Kidney (tissue), 14 donors: ENCODE data around the gene GRB10. TPM values are rescaled to one million over a fixed set of nuclear protein-coding genes. Genes with fewer than 3 reads are reported as not detected.

Source experiments
- DNase-seq, 5 donors: peaks; one replicate each; pipeline ENCODE4 v3.0.0-alpha.2; 2013 to 2020
- FAIRE-seq: peaks from 2 replicates; lab custom pipeline; 2012; peaks lifted over from hg19 to GRCh38; lab: Jason Lieb, UNC
- H3K27ac ChIP-seq, 2 donors: one replicate each; pipeline ENCODE4 v1.7.0; 2013; ENCODE audit warnings: low read depth in 2 of 2, low read length in 2 of 2, inconsistent platforms in 1 of 2
- H3K27me3 ChIP-seq: one replicate; pipeline ENCODE4 v1.7.1; 2013; ENCODE audit warnings: low read length, inconsistent platforms; ENCODE audit not compliant: control insufficient read depth, insufficient read depth
- H3K36me3 ChIP-seq, 3 donors: one replicate each; pipeline versions ENCODE4 v1.7.0 to v1.7.1; 2013; ENCODE audit warnings: low read length in 3 of 3, control low read depth in 1 of 3, inconsistent platforms in 1 of 3; ENCODE audit not compliant: insufficient read depth in 3 of 3, control insufficient read depth in 2 of 3
- H3K4me1 ChIP-seq, 3 donors: one replicate each; pipeline versions ENCODE4 v1.7.0 to v1.7.1; 2013; ENCODE audit warnings: low read length in 3 of 3, inconsistent platforms in 1 of 3, low read depth in 1 of 3; ENCODE audit not compliant: control insufficient read depth in 2 of 3, insufficient read depth in 2 of 3
- H3K4me3 ChIP-seq, 3 donors: one replicate each; pipeline versions ENCODE4 v1.7.0 to v1.8.1; 2013; ENCODE audit warnings: low read length in 3 of 3, control low read depth in 1 of 3, inconsistent platforms in 1 of 3
- H3K9ac ChIP-seq, 3 donors: one replicate each; pipeline versions ENCODE4 v1.7.0 to v1.7.1; 2013; ENCODE audit warnings: low read length in 3 of 3, control low read depth in 1 of 3, inconsistent platforms in 1 of 3
- H3K9me3 ChIP-seq, 3 donors: one replicate each; pipeline versions ENCODE4 v1.7.0 to v1.7.1; 2013; ENCODE audit warnings: low read length in 3 of 3, control low read depth in 1 of 3, inconsistent platforms in 1 of 3; ENCODE audit not compliant: control insufficient read depth in 2 of 3, insufficient read depth in 1 of 3
- intact Hi-C: fragments of 100-400 bp; cut with DNase I; formaldehyde crosslinking; loops from one replicate; pipeline ENCODE4 v1.11.1; 2022
- polyA plus RNA-seq: library from polyadenylated mRNA; stranded (reverse); fragments of 350-450 nt; fragmentation: Illumina TruSeq; extraction: RNeasy Lipid Tissue Mini Kit (QIAGEN cat#74804); gene quantifications from one replicate; pipeline ENCODE4 v1.2.3, GENCODE V29; 2014; ENCODE audit warnings: low read depth, low replicate concordance; ENCODE audit not compliant: insufficient read depth
- total RNA-seq: library from RNA; stranded (reverse); fragmentation: NEBNext Ultra II Directional; extraction: Animal tissue kit (Norgen Biotek cat#: 25700); gene quantifications from one replicate; pipeline ENCODE4 v1.2.1, GENCODE V29; 2021
- TF ChIP-seq, protein P1 (sequence below): IDR thresholded peaks from 3 replicates; pipeline ENCODE4 v1.5.1; 2012; ENCODE audit warnings: mild to moderate bottlenecking, moderate library complexity, borderline replicate concordance; ENCODE audit not compliant: insufficient read depth; ENCODE audit errors: extremely low read depth
- donor health status: control.
- donor health status: control.
- donor health status: control.
- donor health status: control.
- donor health status: control.
- donor health status: DM: yes; HTN: yes; CAD: no.
- donor health status: Normal renal cell carcinoma (clear cell type).

The GRB10 gene
- total and polyA plus RNA-seq, 2 donors from 2014 or later: 32.3 to 57.8 TPM

DNA sequence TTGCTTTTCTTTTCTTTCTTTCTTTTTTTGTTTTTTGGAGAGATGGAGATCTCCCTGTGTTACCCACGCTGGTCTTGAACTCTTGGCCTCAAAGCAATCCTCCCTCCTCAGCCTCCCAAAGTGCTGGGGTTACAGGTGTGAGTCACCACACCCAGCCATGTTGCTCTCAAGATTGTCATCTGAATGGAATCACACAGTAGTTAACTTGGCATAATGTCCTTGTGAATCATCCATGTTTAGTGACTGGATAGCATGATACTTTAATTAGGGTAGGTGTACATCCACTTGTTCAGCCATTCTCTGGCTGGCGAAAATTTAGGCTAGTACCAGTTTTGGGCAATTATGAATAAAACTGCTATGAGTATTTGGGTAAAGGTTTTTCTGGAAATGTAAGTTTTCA is 15.4 kb upstream of the GRB10 start:
- Histone ChIP-seq H3K27ac (no peak overlapping the region), H3K36me3 (no peaks in the 10 kb centered on the region), H3K9ac (no peak overlapping the region), H3K9me3 (peaks cover 0 to 7% (median 0%) of the 10 kb centered on the region in 3 donors), H3K27me3 (no peaks in the 10 kb centered on the region), H3K4me1 (peaks cover 0 to 4% (median 0%) of the 10 kb centered on the region in 3 donors), H3K4me3 (no peak overlapping the region)
- intact Hi-C loops: no loop called here
- TF ChIP-seq, protein P1, sequence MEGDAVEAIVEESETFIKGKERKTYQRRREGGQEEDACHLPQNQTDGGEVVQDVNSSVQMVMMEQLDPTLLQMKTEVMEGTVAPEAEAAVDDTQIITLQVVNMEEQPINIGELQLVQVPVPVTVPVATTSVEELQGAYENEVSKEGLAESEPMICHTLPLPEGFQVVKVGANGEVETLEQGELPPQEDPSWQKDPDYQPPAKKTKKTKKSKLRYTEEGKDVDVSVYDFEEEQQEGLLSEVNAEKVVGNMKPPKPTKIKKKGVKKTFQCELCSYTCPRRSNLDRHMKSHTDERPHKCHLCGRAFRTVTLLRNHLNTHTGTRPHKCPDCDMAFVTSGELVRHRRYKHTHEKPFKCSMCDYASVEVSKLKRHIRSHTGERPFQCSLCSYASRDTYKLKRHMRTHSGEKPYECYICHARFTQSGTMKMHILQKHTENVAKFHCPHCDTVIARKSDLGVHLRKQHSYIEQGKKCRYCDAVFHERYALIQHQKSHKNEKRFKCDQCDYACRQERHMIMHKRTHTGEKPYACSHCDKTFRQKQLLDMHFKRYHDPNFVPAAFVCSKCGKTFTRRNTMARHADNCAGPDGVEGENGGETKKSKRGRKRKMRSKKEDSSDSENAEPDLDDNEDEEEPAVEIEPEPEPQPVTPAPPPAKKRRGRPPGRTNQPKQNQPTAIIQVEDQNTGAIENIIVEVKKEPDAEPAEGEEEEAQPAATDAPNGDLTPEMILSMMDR: no peak
- FAIRE-seq: no peak
- DNase-seq: no peak

DNA sequence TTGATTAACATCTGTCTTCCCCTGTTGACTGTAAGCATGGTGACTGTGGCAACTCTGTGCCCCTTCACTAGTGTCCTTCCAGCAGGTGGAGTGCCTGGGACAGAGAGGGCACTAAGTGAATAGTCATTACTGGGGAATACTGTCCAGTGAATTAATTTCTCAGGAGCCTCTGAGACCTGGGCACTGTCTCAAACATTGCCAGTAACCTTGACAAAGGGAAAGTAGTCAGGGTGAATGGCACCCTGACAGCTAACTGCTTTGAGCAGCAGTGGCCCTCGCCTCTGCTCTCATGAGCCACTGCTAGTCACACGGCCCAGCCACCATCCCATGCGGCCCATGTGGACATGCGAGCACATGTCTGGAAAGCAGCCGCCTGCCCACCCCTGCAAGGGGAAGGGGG is 13.1 kb upstream of the GRB10 start:
- H3K4me3 ChIP-seq: no peak overlapping the region
- H3K27ac ChIP-seq: no peak overlapping the region
- H3K27me3 ChIP-seq: no peaks in the 10 kb centered on the region
- no peak for DNase-seq
- TF ChIP-seq, protein P1: no peak
- H3K9ac ChIP-seq: no peak overlapping the region
- H3K36me3 ChIP-seq: no peaks in the 10 kb centered on the region
- H3K4me1 ChIP-seq: peaks cover 0 to 5% (median 4%) of the 10 kb centered on the region in 3 donors
- no peak for FAIRE-seq
- intact Hi-C loops: no loop called here
- H3K9me3 ChIP-seq: peaks cover 0 to 7% (median 0%) of the 10 kb centered on the region in 3 donors

DNA sequence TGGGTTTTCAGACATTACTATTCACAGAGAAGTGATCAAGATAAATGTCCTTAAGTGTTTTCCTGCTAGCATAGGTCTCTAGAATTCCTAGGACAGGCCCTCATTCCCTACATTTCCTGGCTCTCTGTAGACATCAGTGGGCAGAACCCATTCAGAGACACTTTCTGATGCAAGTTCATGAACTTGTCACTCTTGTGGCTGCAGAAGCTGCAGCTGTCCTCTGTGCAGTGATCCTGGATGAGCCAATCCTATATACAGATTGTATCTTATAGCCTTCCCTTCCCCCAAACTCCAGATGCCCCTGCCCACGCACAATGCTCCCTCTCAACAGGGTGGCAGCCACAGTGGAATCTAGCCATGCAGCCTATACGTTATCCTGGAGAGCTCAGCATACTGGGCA is 12.6 kb upstream of the GRB10 start:
- no peak for DNase-seq
- Histone ChIP-seq H3K9me3 (peaks cover 0 to 7% (median 0%) of the 10 kb centered on the region in 3 donors), H3K27ac (no peak overlapping the region), H3K4me1 (peaks cover 0 to 5% (median 4%) of the 10 kb centered on the region in 3 donors), H3K36me3 (no peaks in the 10 kb centered on the region), H3K9ac (no peak overlapping the region), H3K27me3 (no peaks in the 10 kb centered on the region), H3K4me3 (no peak overlapping the region)
- intact Hi-C loops: no loop called here
- TF ChIP-seq, protein P1: no peak
- FAIRE-seq: no peak
